ENCODE data around the gene CELSR1.

CELSR1 gene

DNA sequence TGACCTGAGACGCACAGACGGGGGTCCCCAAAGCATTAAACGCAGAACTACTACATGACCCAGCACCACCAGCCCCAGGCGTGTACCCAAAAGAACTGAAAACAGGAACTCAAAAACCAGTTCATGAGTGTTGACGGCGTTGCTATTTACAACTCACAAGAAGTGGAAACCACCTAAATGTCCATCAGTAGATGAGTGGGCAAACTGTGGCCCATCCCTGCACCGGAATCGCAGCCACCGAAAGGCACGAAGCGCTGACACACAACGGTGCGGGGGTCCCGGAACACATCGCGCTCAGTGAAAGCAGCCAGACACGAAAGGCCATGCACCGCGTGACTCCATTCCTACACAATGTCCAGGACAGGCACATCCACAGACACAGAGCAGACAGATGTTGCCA is 122.7 kb downstream of the CELSR1 start:
- TF ChIP-seq, protein P1, sequence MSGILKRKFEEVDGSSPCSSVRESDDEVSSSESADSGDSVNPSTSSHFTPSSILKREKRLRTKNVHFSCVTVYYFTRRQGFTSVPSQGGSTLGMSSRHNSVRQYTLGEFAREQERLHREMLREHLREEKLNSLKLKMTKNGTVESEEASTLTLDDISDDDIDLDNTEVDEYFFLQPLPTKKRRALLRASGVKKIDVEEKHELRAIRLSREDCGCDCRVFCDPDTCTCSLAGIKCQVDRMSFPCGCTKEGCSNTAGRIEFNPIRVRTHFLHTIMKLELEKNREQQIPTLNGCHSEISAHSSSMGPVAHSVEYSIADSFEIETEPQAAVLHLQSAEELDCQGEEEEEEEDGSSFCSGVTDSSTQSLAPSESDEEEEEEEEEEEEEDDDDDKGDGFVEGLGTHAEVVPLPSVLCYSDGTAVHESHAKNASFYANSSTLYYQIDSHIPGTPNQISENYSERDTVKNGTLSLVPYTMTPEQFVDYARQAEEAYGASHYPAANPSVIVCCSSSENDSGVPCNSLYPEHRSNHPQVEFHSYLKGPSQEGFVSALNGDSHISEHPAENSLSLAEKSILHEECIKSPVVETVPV (CRISPR knock-in tag; IDR thresholded peaks at IDR 0.05), result no peak
- no peak for TF ChIP-seq TOX (CRISPR knock-in tag; IDR thresholded peaks at IDR 0.05; ENCODE audit: borderline replicate concordance)
- TF ChIP-seq PPARA (CRISPR knock-in tag; IDR thresholded peaks at IDR 0.05; ENCODE audit: borderline replicate concordance), result no peak
- TF ChIP-seq TCF4 (CRISPR knock-in tag; IDR thresholded peaks at IDR 0.05; ENCODE audit: borderline replicate concordance), result no peak
- TF ChIP-seq ESRRG (CRISPR knock-in tag; IDR thresholded peaks at IDR 0.05), result no peak
- TF ChIP-seq ISL1 (CRISPR knock-in tag; IDR thresholded peaks at IDR 0.05), result no peak
- no peak for TF ChIP-seq ARNTL (CRISPR knock-in tag; IDR thresholded peaks at IDR 0.05; ENCODE audit: borderline replicate concordance, low read depth)
- TF ChIP-seq, protein P2, sequence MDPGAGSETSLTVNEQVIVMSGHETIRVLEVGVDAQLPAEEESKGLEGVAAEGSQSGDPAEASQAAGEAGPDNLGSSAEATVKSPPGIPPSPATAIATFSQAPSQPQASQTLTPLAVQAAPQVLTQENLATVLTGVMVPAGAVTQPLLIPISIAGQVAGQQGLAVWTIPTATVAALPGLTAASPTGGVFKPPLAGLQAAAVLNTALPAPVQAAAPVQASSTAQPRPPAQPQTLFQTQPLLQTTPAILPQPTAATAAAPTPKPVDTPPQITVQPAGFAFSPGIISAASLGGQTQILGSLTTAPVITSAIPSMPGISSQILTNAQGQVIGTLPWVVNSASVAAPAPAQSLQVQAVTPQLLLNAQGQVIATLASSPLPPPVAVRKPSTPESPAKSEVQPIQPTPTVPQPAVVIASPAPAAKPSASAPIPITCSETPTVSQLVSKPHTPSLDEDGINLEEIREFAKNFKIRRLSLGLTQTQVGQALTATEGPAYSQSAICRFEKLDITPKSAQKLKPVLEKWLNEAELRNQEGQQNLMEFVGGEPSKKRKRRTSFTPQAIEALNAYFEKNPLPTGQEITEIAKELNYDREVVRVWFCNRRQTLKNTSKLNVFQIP (CRISPR knock-in tag; IDR thresholded peaks at IDR 0.05; ENCODE audit: borderline replicate concordance, low read depth), result no peak
- TF ChIP-seq ZFP30 (CRISPR knock-in tag; IDR thresholded peaks at IDR 0.05), result no peak
- TF ChIP-seq ZNF565 (CRISPR knock-in tag; conservative IDR thresholded peaks at IDR 0.05; ENCODE audit: low read depth), result no peak
- TF ChIP-seq SNAI2 (CRISPR knock-in tag; IDR thresholded peaks at IDR 0.05), result no peak
- no peak for ATAC-seq

DNA sequence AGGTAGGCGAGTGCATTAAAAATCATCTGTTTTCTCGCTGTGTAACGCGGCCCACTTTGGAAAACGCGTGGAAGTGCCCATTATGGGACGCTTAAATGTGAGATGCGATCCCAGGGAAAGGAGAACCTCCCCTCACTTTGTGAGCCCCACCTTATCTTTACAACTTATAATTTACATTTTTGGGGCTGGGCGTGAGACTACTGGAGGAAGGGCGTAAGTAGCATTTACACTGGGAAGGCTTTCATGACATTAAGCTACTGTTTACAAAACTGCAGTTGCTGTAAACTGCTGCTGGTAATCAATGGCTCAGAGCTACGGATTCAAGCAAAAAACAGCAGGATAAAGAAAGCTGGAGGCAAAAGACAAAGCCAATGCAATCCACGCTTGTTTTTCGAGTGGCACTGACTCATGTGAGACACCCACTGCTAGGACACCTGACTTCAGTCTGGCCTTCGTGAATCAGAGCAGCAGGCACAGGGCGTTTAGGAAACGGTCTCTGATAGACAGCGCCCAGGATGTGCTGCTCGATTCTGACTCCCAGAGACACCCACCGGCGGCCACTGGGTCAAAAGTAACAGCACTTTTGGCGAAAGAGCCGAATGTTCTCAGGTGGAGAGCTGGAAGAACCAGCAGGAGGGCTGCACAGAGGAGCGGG is 123.6 kb downstream of the CELSR1 start:
- no peak for ATAC-seq
- TF ChIP-seq, protein P1 (CRISPR knock-in tag; IDR thresholded peaks at IDR 0.05), result no peak
- no peak for TF ChIP-seq RARB (CRISPR knock-in tag; IDR thresholded peaks at IDR 0.05)
- TF ChIP-seq, protein P3, sequence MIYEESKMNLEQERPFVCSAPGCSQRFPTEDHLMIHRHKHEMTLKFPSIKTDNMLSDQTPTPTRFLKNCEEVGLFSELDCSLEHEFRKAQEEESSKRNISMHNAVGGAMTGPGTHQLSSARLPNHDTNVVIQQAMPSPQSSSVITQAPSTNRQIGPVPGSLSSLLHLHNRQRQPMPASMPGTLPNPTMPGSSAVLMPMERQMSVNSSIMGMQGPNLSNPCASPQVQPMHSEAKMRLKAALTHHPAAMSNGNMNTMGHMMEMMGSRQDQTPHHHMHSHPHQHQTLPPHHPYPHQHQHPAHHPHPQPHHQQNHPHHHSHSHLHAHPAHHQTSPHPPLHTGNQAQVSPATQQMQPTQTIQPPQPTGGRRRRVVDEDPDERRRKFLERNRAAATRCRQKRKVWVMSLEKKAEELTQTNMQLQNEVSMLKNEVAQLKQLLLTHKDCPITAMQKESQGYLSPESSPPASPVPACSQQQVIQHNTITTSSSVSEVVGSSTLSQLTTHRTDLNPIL (CRISPR knock-in tag; IDR thresholded peaks at IDR 0.05; ENCODE audit: low read depth), result no peak

DNA sequence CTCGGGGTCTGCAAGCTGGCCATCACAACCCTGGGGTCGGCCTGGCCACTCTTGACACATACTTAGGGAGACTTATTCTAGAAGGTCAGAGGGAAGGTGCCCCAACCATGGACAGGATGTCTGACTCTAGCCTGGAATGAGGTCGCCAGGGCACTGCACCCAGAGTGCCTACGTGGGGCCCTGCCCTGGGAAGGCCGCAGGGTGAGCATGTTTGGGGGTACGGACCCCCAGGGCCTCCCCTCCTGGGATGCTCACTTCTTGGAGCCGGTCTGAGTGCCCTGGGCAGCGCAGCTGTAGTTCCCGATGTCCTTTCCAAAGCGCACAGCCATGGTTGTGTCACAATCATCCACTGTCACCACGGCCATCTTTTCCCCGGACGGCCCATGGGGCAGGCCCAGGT is 126.1 kb downstream of the CELSR1 start:
- no peak for TF ChIP-seq OSR1 (CRISPR knock-in tag; IDR thresholded peaks at IDR 0.05)
- TF ChIP-seq BACH2 (CRISPR knock-in tag; IDR thresholded peaks at IDR 0.05; ENCODE audit: borderline replicate concordance), result no peak
- TF ChIP-seq, protein P2 (CRISPR knock-in tag; IDR thresholded peaks at IDR 0.05; ENCODE audit: borderline replicate concordance, low read depth), result no peak
- TF ChIP-seq ZFP30 (CRISPR knock-in tag; IDR thresholded peaks at IDR 0.05), result no peak
- TF ChIP-seq CSDC2 (CRISPR knock-in tag; IDR thresholded peaks at IDR 0.05), result no peak
- ATAC-seq, result no peak

DNA sequence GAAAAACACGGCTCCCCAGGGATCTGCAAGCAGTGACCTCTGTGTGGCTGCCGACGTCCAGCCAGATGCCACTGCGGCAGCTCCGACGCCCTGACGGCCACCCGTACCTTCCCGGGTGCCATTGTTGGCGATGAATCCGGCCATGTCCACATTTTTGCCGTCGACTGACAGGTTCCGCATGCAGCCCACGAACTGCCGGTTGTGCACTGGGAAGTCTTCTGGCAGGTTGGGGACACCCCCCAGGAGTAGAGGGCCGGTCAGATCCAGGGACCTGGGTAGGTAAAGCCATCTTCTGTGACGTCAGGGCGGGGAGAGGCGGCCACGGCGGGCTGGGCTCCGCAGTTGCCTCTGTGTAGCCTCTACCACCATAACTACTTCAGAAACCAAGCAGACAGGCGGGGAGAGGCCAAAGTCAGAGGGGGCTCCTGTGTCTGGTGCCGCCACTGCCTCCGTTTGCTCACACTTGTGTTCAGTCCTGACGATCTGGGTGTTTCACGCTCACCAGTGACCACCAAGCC is 127.1 kb downstream of the CELSR1 start:
- TF ChIP-seq, protein P4, sequence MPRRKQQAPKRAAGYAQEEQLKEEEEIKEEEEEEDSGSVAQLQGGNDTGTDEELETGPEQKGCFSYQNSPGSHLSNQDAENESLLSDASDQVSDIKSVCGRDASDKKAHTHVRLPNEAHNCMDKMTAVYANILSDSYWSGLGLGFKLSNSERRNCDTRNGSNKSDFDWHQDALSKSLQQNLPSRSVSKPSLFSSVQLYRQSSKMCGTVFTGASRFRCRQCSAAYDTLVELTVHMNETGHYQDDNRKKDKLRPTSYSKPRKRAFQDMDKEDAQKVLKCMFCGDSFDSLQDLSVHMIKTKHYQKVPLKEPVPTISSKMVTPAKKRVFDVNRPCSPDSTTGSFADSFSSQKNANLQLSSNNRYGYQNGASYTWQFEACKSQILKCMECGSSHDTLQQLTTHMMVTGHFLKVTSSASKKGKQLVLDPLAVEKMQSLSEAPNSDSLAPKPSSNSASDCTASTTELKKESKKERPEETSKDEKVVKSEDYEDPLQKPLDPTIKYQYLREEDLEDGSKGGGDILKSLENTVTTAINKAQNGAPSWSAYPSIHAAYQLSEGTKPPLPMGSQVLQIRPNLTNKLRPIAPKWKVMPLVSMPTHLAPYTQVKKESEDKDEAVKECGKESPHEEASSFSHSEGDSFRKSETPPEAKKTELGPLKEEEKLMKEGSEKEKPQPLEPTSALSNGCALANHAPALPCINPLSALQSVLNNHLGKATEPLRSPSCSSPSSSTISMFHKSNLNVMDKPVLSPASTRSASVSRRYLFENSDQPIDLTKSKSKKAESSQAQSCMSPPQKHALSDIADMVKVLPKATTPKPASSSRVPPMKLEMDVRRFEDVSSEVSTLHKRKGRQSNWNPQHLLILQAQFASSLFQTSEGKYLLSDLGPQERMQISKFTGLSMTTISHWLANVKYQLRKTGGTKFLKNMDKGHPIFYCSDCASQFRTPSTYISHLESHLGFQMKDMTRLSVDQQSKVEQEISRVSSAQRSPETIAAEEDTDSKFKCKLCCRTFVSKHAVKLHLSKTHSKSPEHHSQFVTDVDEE (CRISPR knock-in tag; IDR thresholded peaks at IDR 0.05), result no peak
- TF ChIP-seq ZFP30 (CRISPR knock-in tag; IDR thresholded peaks at IDR 0.05) (no peak), ZNF70 (CRISPR knock-in tag; IDR thresholded peaks at IDR 0.05) (no peak), ISL1 (CRISPR knock-in tag; IDR thresholded peaks at IDR 0.05) (no peak)
- no peak for ATAC-seq
